HUES64 (cell line): ENCODE results near the gene PCDHGA6. TPM values are rescaled to one million over a fixed set of nuclear protein-coding genes. Genes with fewer than 3 reads are reported as not detected.
A peak's percentile ranks its signal among the peaks of the same experiment; 100 is the strongest.
"Not testable (repeated sequence)": the region's sequence is repeated elsewhere in the genome, so short reads cannot be mapped to it uniquely, and the experiment has no call there.

Experiments used
- H3K27ac ChIP-seq: 2 replicates; pipeline ENCODE4 v1.7.0; 2013; ENCODE audit warnings: low read depth, low read length, inconsistent platforms
- H3K27me3 ChIP-seq: 2 replicates; pipeline ENCODE4 v1.6.1; 2013; ENCODE audit warnings: mild to moderate bottlenecking, low read length; ENCODE audit not compliant: insufficient read depth
- H3K36me3 ChIP-seq: 2 replicates; pipeline ENCODE4 v1.6.1; 2013; ENCODE audit warnings: mild to moderate bottlenecking, low read length; ENCODE audit not compliant: insufficient read depth
- H3K4me1 ChIP-seq: 2 replicates; pipeline ENCODE4 v1.6.1; 2013; ENCODE audit warnings: mild to moderate bottlenecking, low read length, moderate library complexity; ENCODE audit not compliant: insufficient read depth
- H3K4me3 ChIP-seq: 2 replicates; pipeline ENCODE4 v1.5.1; 2013; ENCODE audit warnings: mild to moderate bottlenecking, low read length, moderate library complexity
- H3K9ac ChIP-seq: 2 replicates; pipeline ENCODE4 v1.6.1; 2013; ENCODE audit warnings: mild to moderate bottlenecking, low read depth, low read length
- H3K9me3 ChIP-seq: 2 replicates; pipeline ENCODE4 v1.6.1; 2013; ENCODE audit warnings: low read depth, low read length; ENCODE audit not compliant: insufficient read depth
- WGBS: fragments of 150-250, 120-280 bp; methylation state at CpG from one replicate; pipeline ENCODE4 v1.1.7; 2013; ENCODE audit warnings: missing lambda C conversion rate; 5-methylcytosine and 5-hydroxymethylcytosine counted together
- polyA plus RNA-seq, 2 experiments: library from polyadenylated mRNA; stranded (reverse); fragments of 50-300 nt; gene quantifications; one replicate each; pipeline ENCODE4 v1.2.3, GENCODE V29; 2013

Gene PCDHGA6
- 0.25 TPM for polyA plus RNA-seq (2013, experiment 1 of 2)
- 0.25 TPM for polyA plus RNA-seq (2013, experiment 2 of 2)

DNA sequence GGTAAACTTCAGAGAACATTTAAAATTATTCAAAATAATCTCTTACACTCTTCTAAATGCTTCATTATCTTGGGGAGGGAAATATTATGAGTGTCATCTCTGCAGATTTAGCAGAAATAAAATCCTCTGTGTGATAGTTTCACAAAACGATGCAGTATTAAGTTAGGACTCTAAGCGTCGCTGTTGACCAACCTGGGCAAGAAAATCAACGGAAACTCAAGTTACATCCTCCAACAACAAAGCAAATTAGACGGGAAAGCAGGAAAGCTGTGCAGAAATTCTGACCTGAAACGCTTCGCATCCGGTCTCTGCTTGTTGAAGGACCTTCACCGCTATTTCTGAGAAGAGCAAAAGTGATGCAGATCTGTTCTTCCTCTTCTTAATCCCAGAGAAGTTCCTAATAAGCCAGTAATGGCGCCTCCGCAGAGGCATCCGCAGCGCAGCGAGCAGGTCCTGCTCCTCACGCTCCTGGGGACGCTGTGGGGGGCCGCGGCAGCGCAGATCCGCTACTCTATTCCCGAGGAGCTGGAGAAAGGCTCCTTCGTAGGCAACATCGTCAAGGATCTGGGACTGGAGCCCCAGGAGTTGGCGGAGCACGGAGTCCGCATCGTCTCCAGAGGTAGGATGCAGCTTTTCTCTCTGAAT lies at the start of gene PCDHGA6:
TSS of gene PCDHGA6 (plus strand) at position 219 of the 645 bp plus-strand sequence. CDS start at position 412, 193 bp downstream.
- Histone ChIP-seq H3K36me3 (no peaks in the 10 kb centered on the region), H3K4me3 (peak within 1 kb of the TSS; percentile 24; the same call in 1 of the 2 replicates), H3K9ac (no peak within 1 kb of the TSS), H3K4me1 (no peaks in the 10 kb centered on the region), H3K27me3 (no peaks in the 10 kb centered on the region), H3K9me3 (peaks cover 67% of the 10 kb centered on the region), H3K27ac (no peak within 1 kb of the TSS)
- WGBS = 96% methylated on average over 27 of the region's 27 CpGs

DNA sequence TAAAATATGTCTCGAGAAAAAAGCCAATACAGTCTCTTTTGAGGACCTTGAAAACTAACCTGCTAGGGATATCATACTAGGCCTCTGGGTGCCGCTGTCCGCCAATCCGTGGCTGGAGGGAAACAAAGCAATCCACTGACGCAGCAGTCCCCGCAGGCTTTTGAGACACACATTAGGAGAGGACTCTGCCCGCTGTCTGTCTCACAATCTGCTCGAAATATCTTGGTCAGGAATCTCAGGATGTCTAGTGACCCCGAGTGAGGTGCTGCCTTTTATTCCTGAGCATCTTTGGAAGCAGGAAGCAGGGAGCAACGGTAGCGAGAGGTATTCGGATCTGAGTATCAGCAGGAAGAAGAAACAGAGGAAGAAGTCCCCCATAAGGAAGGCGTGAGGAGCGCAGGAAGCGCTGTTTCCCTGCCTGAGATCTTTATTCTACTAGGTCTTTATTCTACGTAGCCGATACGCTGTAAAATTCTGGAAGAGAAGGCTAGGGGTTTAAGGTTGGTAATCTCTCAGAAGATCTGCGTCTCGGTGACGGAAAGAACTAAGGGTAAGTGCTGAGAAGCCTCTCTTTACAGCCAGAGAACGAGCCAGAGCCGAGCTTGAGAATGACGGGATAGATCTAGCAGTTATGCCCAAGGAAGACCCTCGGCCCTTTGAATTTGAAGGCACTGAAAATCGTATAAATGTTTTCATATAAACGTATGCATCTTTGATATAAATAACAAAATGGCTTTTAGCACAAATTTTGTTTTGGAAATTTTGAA lies 47.4 kb upstream of the PCDHGA6 start:
- H3K36me3 ChIP-seq = no peaks in the 10 kb centered on the region
- 0 out of 2 replicates have a peak overlapping the region, but pooled peaks have one; percentile 49 for H3K27ac ChIP-seq
- peak overlapping the region; percentile 65 for H3K4me3 ChIP-seq
- no peaks in the 10 kb centered on the region for H3K4me1 ChIP-seq
- peak overlapping the region; percentile 80 for H3K9ac ChIP-seq
- peaks cover 15% of the 10 kb centered on the region; the same call in 1 of the 2 replicates for H3K9me3 ChIP-seq
- no peaks in the 10 kb centered on the region for H3K27me3 ChIP-seq
- 74% methylated on average over 26 of the region's 27 CpGs for WGBS

DNA sequence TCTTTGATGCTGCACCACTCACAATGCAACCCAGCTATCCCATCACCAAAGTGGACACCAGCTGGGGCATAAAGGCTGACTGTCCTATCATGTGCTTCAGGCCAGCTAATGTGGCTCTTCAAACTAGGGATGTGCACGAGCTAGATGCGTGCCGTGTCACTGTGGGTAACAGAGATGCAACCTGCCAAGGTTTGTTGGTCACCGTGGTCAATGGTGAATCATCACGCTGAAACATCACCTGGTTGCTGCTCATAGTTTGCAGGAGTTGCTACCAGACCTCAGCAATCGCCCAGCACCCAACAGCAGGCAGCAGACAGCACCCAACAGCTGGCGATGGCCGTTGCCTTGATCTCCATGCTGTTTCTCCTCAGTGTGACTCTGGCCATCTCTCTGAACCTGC lies 45.5 kb upstream of the PCDHGA6 start:
- Histone ChIP-seq H3K36me3 (no peaks in the 10 kb centered on the region), H3K9ac (no peak overlapping the region), H3K4me3 (no peak overlapping the region), H3K4me1 (no peaks in the 10 kb centered on the region), H3K9me3 (peaks cover 27% of the 10 kb centered on the region; the same call in 1 of the 2 replicates), H3K27ac (no peak overlapping the region), H3K27me3 (no peaks in the 10 kb centered on the region)
- WGBS = 93% methylated on average over 8 of the region's 8 CpGs

DNA sequence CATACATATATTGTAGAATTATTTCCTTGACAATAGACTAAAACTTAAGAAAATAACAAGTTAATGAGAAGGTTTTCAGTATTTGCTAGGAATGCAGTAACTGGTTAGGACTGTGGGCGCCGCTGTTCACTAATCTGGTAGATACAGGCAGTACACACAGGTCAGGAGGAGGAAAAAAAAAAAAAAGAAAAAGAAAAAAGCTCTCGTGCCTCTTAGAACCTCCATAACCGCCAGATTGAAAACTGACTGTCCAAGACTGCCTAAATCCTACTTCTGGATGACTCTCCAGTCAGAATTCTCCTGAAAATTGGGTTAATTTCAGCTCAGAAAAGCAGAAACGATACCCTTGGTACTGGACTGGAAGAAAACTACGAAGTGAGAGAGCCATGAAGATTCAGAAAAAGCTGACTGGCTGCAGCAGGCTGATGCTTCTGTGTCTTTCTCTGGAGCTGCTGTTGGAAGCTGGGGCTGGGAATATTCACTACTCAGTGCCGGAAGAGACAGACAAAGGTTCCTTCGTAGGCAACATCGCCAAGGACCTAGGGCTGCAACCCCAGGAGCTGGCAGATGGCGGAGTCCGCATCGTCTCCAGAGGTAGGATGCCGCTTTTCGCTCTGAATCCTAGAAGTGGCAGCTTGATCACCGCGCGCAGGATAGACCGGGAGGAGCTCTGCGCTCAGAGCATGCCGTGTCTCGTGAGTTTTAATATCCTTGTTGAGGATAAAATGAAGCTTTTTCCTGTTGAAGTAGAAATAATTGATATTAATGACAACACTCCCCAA lies 43.2 kb upstream of the PCDHGA6 start, which contains the start of gene PCDHGA1:
TSS of gene PCDHGA1 (plus strand) at position 216 of the 782 bp plus-strand sequence.
- WGBS = 86% methylated on average over 21 of the region's 21 CpGs

DNA sequence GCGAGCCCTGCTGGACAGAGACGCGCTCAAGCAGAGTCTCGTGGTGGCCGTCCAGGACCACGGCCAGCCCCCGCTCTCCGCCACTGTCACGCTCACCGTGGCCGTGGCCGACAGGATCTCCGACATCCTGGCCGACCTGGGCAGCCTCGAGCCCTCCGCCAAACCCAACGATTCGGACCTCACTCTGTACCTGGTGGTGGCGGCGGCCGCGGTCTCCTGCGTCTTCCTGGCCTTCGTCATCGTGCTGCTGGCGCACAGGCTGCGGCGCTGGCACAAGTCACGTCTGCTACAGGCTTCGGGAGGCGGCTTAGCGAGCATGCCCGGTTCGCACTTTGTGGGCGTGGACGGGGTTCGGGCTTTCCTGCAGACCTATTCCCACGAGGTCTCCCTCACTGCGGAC lies 41.1 kb upstream of the PCDHGA6 start:
- not testable (repeated sequence) for H3K4me3 ChIP-seq
- H3K9me3 ChIP-seq = peaks cover 29% of the 10 kb centered on the region; the same call in 1 of the 2 replicates

More for the DNA sequence above, 43.2 kb upstream of the PCDHGA6 start, which contains the start of gene PCDHGA1:
- no peaks in the 10 kb centered on the region for H3K4me1 ChIP-seq
- no peak within 1 kb of the TSS for H3K4me3 ChIP-seq
- H3K36me3 ChIP-seq = no peaks in the 10 kb centered on the region
- H3K9me3 ChIP-seq = peaks cover 29% of the 10 kb centered on the region; the same call in 1 of the 2 replicates
- H3K27me3 ChIP-seq = no peaks in the 10 kb centered on the region
- no peak within 1 kb of the TSS for H3K27ac ChIP-seq
- peak within 1 kb of the TSS; percentile 19; the same call in 1 of the 2 replicates for H3K9ac ChIP-seq

DNA sequence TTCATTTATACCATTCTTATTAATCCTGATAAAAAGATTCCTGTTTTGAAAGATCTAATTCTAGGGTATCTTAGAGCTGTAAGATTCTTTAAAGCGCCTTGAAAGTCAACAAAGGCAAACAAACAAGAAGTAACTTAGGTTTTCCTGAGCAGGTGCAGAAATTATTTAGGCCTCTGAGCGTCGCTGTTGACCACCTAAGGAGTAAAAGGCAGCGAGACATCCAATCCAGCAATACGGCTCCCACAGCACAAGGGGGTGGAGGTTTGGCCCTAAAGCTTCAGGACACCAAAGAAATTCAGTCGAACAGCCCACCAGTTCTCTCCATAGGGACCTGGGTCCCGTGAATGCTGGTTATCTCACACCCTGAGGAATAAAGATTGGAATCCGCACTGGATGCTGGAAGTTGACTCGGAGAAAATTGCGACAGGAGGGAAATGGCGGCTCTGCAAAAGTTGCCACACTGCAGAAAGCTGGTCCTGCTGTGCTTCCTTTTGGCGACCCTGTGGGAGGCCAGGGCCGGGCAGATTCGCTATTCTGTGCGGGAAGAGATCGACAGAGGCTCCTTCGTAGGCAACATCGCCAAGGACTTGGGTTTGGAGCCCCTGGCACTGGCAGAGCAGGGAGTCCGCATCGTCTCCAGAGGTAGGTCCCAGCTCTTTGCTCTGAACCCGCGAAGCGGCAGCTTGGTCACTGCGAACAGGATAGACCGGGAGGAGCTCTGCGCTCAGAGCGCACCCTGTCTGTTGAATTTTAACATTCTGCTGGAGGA lies 35.0 kb upstream of the PCDHGA6 start, which contains the start of gene PCDHGA2:
TSS of gene PCDHGA2 (plus strand) at position 223 of the 769 bp plus-strand sequence.
- Histone ChIP-seq H3K36me3 (no peaks in the 10 kb centered on the region), H3K9me3 (peaks cover 17% of the 10 kb centered on the region), H3K4me3 (no peak within 1 kb of the TSS), H3K9ac (no peak within 1 kb of the TSS), H3K27me3 (no peaks in the 10 kb centered on the region), H3K27ac (no peak within 1 kb of the TSS), H3K4me1 (no peaks in the 10 kb centered on the region)
- WGBS = 80% methylated on average over 27 of the region's 27 CpGs

More for the DNA sequence above, 41.1 kb upstream of the PCDHGA6 start:
- not testable (repeated sequence) for H3K9ac ChIP-seq, H3K27me3 ChIP-seq, H3K27ac ChIP-seq, H3K4me1 ChIP-seq, H3K36me3 ChIP-seq
- 97% methylated on average over 38 of the region's 39 CpGs for WGBS

DNA sequence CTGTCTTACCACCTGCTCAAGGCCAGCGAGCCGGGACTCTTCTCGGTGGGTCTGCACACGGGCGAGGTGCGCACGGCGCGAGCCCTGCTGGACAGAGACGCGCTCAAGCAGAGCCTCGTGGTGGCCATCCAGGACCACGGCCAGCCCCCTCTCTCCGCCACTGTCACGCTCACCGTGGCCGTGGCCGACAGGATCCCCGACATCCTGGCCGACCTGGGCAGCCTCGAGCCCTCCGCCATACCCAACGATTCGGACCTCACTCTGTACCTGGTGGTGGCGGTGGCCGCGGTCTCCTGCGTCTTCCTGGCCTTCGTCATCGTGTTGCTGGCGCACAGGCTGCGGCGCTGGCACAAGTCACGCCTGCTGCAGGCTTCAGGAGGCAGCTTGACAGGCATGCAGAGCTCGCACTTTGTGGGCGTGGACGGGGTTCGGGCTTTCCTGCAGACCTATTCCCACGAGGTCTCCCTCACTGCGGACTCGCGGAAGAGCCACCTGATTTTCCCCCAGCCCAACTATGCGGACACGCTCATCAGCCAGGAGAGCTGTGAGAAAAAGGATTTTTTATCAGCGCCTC lies 32.8 kb upstream of the PCDHGA6 start:
- not testable (repeated sequence) for H3K9ac ChIP-seq, H3K4me3 ChIP-seq, H3K36me3 ChIP-seq, H3K27ac ChIP-seq, H3K4me1 ChIP-seq, H3K27me3 ChIP-seq
- WGBS = 96% methylated on average over 41 of the region's 45 CpGs
- peaks cover 33% of the 10 kb centered on the region for H3K9me3 ChIP-seq

DNA sequence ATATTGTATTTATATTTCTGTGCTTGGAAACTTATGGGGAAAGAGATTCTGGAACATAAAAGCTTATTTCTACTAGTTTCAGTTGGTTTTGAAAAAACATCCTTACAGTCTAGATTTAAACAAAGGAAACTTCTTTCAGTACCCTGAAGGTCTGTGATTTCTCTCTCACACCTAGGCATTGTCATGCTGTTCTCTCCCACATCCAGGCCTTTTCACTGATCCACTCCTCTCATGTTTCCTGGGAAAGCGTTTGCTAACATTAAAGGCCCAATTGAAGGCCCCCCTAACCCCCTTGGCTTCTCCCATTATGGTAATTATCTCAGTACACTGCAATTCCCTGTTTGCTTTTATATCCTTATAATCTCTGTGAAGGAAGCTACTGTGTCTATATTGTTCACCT lies 30.9 kb upstream of the PCDHGA6 start:
- Histone ChIP-seq H3K9me3 (peaks cover 39% of the 10 kb centered on the region), H3K36me3 (no peaks in the 10 kb centered on the region), H3K4me1 (no peaks in the 10 kb centered on the region), H3K9ac (no peak overlapping the region), H3K27ac (no peak overlapping the region), H3K27me3 (no peaks in the 10 kb centered on the region; the same call in 1 of the 2 replicates), H3K4me3 (no peak overlapping the region)
- 76% methylated on average over 1 of the region's 1 CpG for WGBS

DNA sequence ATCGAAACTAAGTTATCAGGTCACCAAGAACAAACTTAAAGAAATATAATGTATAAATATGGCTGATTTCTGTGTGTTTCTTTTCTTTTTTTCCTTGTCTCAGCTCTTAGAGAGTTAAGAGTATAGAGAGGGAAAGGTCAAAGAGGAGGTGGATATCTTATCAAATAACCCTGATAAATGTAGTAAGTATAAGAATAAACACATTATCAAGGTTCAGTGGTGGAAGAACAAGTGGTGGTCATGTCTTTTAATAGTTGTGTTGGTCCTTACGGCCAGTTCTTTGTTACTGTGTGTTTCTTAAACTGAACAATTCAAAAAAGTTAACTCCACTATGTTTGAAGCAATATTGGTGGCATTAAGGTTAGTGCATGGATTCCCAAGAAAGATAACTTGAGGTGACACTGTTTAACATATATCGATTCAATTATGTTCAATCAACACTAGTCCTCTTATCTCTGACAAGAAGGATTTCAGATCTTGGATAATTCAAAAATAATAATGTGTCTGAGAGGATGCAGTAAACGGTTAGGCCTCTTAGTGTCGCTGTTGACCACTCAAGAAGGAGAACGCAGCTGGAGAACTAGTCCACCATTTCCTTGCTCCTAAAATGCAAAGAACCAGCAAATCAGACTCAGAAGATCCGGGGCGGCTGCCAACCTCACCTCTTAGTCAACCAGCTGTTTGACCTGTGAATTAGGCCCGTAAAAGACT lies 30.3 kb upstream of the PCDHGA6 start, which contains the start of gene PCDHGA3:
TSS of gene PCDHGA3 (plus strand) at position 588 of the 711 bp plus-strand sequence. CDS start 205 bp downstream, outside the sequence.
- Histone ChIP-seq H3K9ac (peak within 1 kb of the TSS; percentile 63), H3K4me1 (no peaks in the 10 kb centered on the region), H3K27me3 (no peaks in the 10 kb centered on the region; the same call in 1 of the 2 replicates), H3K9me3 (peaks cover 44% of the 10 kb centered on the region), H3K4me3 (peak within 1 kb of the TSS; percentile 58), H3K27ac (peak within 1 kb of the TSS; percentile 25; the same call in 1 of the 2 replicates), H3K36me3 (no peaks in the 10 kb centered on the region)
- WGBS = 40% methylated on average over 6 of the region's 9 CpGs
